HG03378 (cell line): ENCODE measurements around the gene MBNL1.
A peak's percentile ranks its signal among the peaks of the same experiment; 100 is the strongest.

Experiments used
- ATAC-seq: cut with Tn5 transposase; IDR thresholded peaks from one replicate; pipeline ENCODE4 v1.9.1; 2021; ENCODE audit warnings: mild to moderate bottlenecking, moderate library complexity; ENCODE audit not compliant: unreplicated experiment

The MBNL1 gene

GRCh38 chr3:152373379-152373778 is 104.7 kb downstream of the MBNL1 start:
- no peak for ATAC-seq

- ATAC-seq, result peak; percentile 47
These were observed 105.7 kb downstream of the MBNL1 start for GRCh38 chr3:152374262-152374990.

- ATAC-seq, result no peak
These were observed 106.8 kb downstream of the MBNL1 start for GRCh38 chr3:152375546-152375945.

GRCh38 chr3:152376351-152377183 is 107.8 kb downstream of the MBNL1 start:
- peak; percentile 76 for ATAC-seq

- no peak for ATAC-seq
These were observed 108.4 kb downstream of the MBNL1 start for GRCh38 chr3:152377184-152377570.

GRCh38 chr3:152379415-152380042 is 110.8 kb downstream of the MBNL1 start:
- no peak for ATAC-seq

- ATAC-seq, result no peak
These were observed 111.3 kb downstream of the MBNL1 start for GRCh38 chr3:152380043-152380442.

- ATAC-seq, result peak; percentile 36
These were observed 113.2 kb downstream of the MBNL1 start for GRCh38 chr3:152381881-152382295.

- no peak for ATAC-seq
These were observed 113.8 kb downstream of the MBNL1 start for GRCh38 chr3:152382312-152383135.

- ATAC-seq, result no peak
These were observed 114.4 kb downstream of the MBNL1 start for GRCh38 chr3:152383136-152383606.

- no peak for ATAC-seq
These were observed 115.7 kb downstream of the MBNL1 start for GRCh38 chr3:152384412-152384811.

- no peak for ATAC-seq
These were observed 117.0 kb downstream of the MBNL1 start for GRCh38 chr3:152385761-152386160.

- no peak for ATAC-seq
These were observed 117.5 kb downstream of the MBNL1 start for GRCh38 chr3:152386208-152386607.

- ATAC-seq, result no peak
These were observed 119.9 kb downstream of the MBNL1 start for GRCh38 chr3:152388631-152389030.

- ATAC-seq, result no peak
These were observed 120.7 kb downstream of the MBNL1 start for GRCh38 chr3:152389316-152389934.

- no peak for ATAC-seq
These were observed 121.9 kb downstream of the MBNL1 start for GRCh38 chr3:152390647-152391046.

- ATAC-seq, result no peak
These were observed 122.9 kb downstream of the MBNL1 start for GRCh38 chr3:152391671-152392070.

- no peak for ATAC-seq
These were observed 123.6 kb downstream of the MBNL1 start for GRCh38 chr3:152392272-152392880.

- no peak for ATAC-seq
These were observed 125.5 kb downstream of the MBNL1 start for GRCh38 chr3:152394246-152394645.

- no peak for ATAC-seq
These were observed 127.0 kb downstream of the MBNL1 start for GRCh38 chr3:152395764-152396163.
